CD4-positive, alpha-beta T cell treated with Interleukin-4 for 1 hour (primary cell): Measurements from ENCODE around the gene AADACL4.
"Not testable (repeated sequence)": the region's sequence is repeated elsewhere in the genome, so short reads cannot be mapped to it uniquely, and the experiment has no call there.

Experiments
- DNase-seq, 2 donors: peaks; one replicate each; pipeline ENCODE4 v3.0.0-alpha.2; 2020 to 2022

AADACL4 gene

GRCh38 chr1:12712929-12713328 is 69.0 kb downstream of the AADACL4 start:
- no peak for DNase-seq

- not testable (repeated sequence) for DNase-seq
Measured at GRCh38 chr1:12713651-12714050, 69.8 kb downstream of the AADACL4 start.

GRCh38 chr1:12714710-12715475 is 71.0 kb downstream of the AADACL4 start:
- DNase-seq = no peak

GRCh38 chr1:12715896-12716437 is 72.1 kb downstream of the AADACL4 start, which contains the start of gene AADACL3:
TSS of gene AADACL3 (plus strand) at chr1:12716110. CDS start at chr1:12716177, 67 bp downstream.
- DNase-seq = no peak
